H1 (cell line): Measurements from ENCODE around the gene ALLC. TPM values are rescaled to one million over a fixed set of nuclear protein-coding genes. Genes with fewer than 3 reads are reported as not detected.

ENCODE experiments used
- CTCF ChIA-PET: fragments of 300-600 bp; sonication (Branson Sonifier 250); formaldehyde crosslinking; loops from one replicate; lab custom pipeline; 2021; ENCODE audit not compliant: partially characterized antibody; lab: Charles Lee
- POLR2A ChIA-PET: fragments of 300-600 bp; sonication (Branson Sonifier 250); formaldehyde crosslinking; loops from one replicate; lab custom pipeline; 2021; ENCODE audit warnings: inconsistent platforms; ENCODE audit not compliant: partially characterized antibody; lab: Charles Lee
- DNase-seq, 2 experiments: peaks; one replicate each; pipeline versions ENCODE4 v3.0.0 to v3.0.0-alpha.2; 2010 to 2022; ENCODE audit warnings: low spot score in 2 of 2, low read depth in 1 of 2, mixed read lengths in 1 of 2
- FAIRE-seq: peaks from 2 replicates; lab custom pipeline; 2011; peaks lifted over from hg19 to GRCh38; lab: Jason Lieb, UNC
- H2AFZ ChIP-seq: 2 replicates; pipeline ENCODE4 v1.8.1; 2012; ENCODE audit warnings: low read length, inconsistent platforms
- H2AK5ac ChIP-seq: 2 replicates; pipeline ENCODE4 v1.6.1; 2013; ENCODE audit warnings: low read depth, low read length
- H2BK120ac ChIP-seq: replicated peaks from 2 replicates; pipeline ENCODE3; 2013; ENCODE audit warnings: low read depth, low read length, inconsistent platforms
- H2BK12ac ChIP-seq: 2 replicates; pipeline ENCODE4 v1.6.1; 2013; ENCODE audit warnings: low read depth, low read length
- H2BK15ac ChIP-seq: 2 replicates; pipeline ENCODE4 v1.6.1; 2013; ENCODE audit warnings: low read length
- H2BK20ac ChIP-seq: 2 replicates; pipeline ENCODE4 v1.6.1; 2013; ENCODE audit warnings: low read length
- H2BK5ac ChIP-seq: 2 replicates; pipeline ENCODE4 v1.6.1; 2013; ENCODE audit warnings: low read depth, low read length
- H3K14ac ChIP-seq: 2 replicates; pipeline ENCODE4 v1.6.1; 2013; ENCODE audit warnings: inconsistent platforms; ENCODE audit not compliant: insufficient read length
- H3K18ac ChIP-seq: 2 replicates; pipeline ENCODE4 v1.6.1; 2013; ENCODE audit warnings: low read length; ENCODE audit errors: extremely low read depth
- H3K23ac ChIP-seq: 2 replicates; pipeline ENCODE4 v1.6.1; 2013; ENCODE audit warnings: inconsistent platforms; ENCODE audit not compliant: insufficient read length
- H3K23me2 ChIP-seq: 2 replicates; pipeline ENCODE4 v1.6.1; 2013; ENCODE audit warnings: low read depth, low read length
- H3K27ac ChIP-seq: 2 replicates; pipeline ENCODE4 v1.6.1; 2011; ENCODE audit warnings: low read depth, low read length, inconsistent platforms
- H3K27me3 ChIP-seq, 4 experiments: replicated peaks in 1 of 4; 1 replicate in 1 of 4; 2 replicates in 3 of 4; pipeline versions ENCODE4 v1.6.1 to v1.8.1; 2011 to 2013; ENCODE audit warnings: low read length in 3 of 4, mild to moderate bottlenecking in 3 of 4, inconsistent platforms in 2 of 4, mixed read lengths in 2 of 4, moderate library complexity in 1 of 4; ENCODE audit not compliant: control insufficient read depth in 3 of 4, insufficient read depth in 3 of 4; ENCODE audit errors: extremely low read depth in 1 of 4
- H3K36me3 ChIP-seq, 4 experiments: 2 replicates each; pipeline versions ENCODE4 v1.6.1 to v1.8.1; 2011 to 2013; ENCODE audit warnings: mild to moderate bottlenecking in 4 of 4, low read length in 3 of 4, moderate library complexity in 2 of 4, control low read depth in 1 of 4, inconsistent platforms in 1 of 4; ENCODE audit not compliant: insufficient read depth in 4 of 4, control insufficient read depth in 2 of 4
- H3K4ac ChIP-seq: replicated peaks from 2 replicates; pipeline ENCODE3; 2013; ENCODE audit warnings: low read length, low read depth, mixed read lengths, inconsistent platforms; ENCODE audit not compliant: insufficient read length
- H3K4me1 ChIP-seq, 4 experiments: replicated peaks in 1 of 4; 1 replicate in 1 of 4; 2 replicates in 3 of 4; pipeline versions ENCODE4 v1.6.1 to v1.8.1; 2011 to 2013; ENCODE audit warnings: low read length in 3 of 4, inconsistent platforms in 2 of 4, mixed read lengths in 1 of 4; ENCODE audit not compliant: insufficient read depth in 4 of 4, control insufficient read depth in 3 of 4
- H3K4me2 ChIP-seq, 2 experiments: 2 replicates each; pipeline versions ENCODE4 v1.6.1 to v1.8.1; 2011 to 2013; ENCODE audit warnings: low read depth in 2 of 2, low read length in 2 of 2, control low read depth in 1 of 2, inconsistent platforms in 1 of 2, mild to moderate bottlenecking in 1 of 2; ENCODE audit not compliant: insufficient read depth in 1 of 2
- H3K4me3 ChIP-seq, 4 experiments: fragments of 200-600, 300-600 bp in 1 of 4; sonication (generic), shearing (Covaris generic), sonication (Bioruptor Twin) in 1 of 4; 2 replicates each; pipeline versions ENCODE4 v1.5.1 to v1.8.1; 2011 to 2016; ENCODE audit warnings: low read length in 4 of 4, low read depth in 3 of 4, control low read depth in 2 of 4, inconsistent platforms in 2 of 4, mild to moderate bottlenecking in 2 of 4, mixed read lengths in 1 of 4, moderate library complexity in 1 of 4; ENCODE audit not compliant: insufficient read depth in 2 of 4; ENCODE audit errors: extremely low read depth in 1 of 4
- H3K56ac ChIP-seq: replicated peaks from 2 replicates; pipeline ENCODE3; 2013; ENCODE audit warnings: low read depth, mild to moderate bottlenecking, mixed read lengths, low read length, inconsistent platforms; ENCODE audit not compliant: insufficient read length
- H3K79me1 ChIP-seq: 2 replicates; pipeline ENCODE4 v1.6.1; 2013; ENCODE audit warnings: low read depth, low read length, control low read depth
- H3K79me2 ChIP-seq, 2 experiments: 2 replicates each; pipeline versions ENCODE4 v1.6.1 to v1.8.1; 2012 to 2013; ENCODE audit warnings: low read length in 2 of 2, mild to moderate bottlenecking in 2 of 2, inconsistent platforms in 1 of 2; ENCODE audit not compliant: insufficient read depth in 2 of 2, control insufficient read depth in 1 of 2
- H3K9ac ChIP-seq, 4 experiments: replicated peaks in 1 of 4; 1 replicate in 1 of 4; 2 replicates in 3 of 4; pipeline versions ENCODE4 v1.6.1 to v1.8.1; 2011 to 2013; ENCODE audit warnings: low read depth in 3 of 4, low read length in 3 of 4, control low read depth in 2 of 4, mild to moderate bottlenecking in 2 of 4, moderate library complexity in 2 of 4, inconsistent platforms in 1 of 4; ENCODE audit errors: extremely low read depth in 1 of 4
- H3K9me3 ChIP-seq, 2 experiments: 2 replicates each; pipeline versions ENCODE4 v1.6.1 to v1.8.1; 2012 to 2013; ENCODE audit warnings: mild to moderate bottlenecking in 2 of 2, moderate library complexity in 2 of 2, control low read depth in 1 of 2, inconsistent platforms in 1 of 2, low read depth in 1 of 2, low read length in 1 of 2, mixed read lengths in 1 of 2; ENCODE audit not compliant: insufficient read depth in 2 of 2
- H4K20me1 ChIP-seq, 2 experiments: replicated peaks in 1 of 2; 2 replicates each; pipeline versions ENCODE3 to v1.8.1; 2011 to 2013; ENCODE audit warnings: inconsistent platforms in 2 of 2, low read length in 2 of 2, mild to moderate bottlenecking in 1 of 2; ENCODE audit not compliant: insufficient read depth in 2 of 2, control insufficient read depth in 1 of 2
- H4K5ac ChIP-seq: 2 replicates; pipeline ENCODE4 v1.6.1; 2013; ENCODE audit warnings: low read length, low read depth, mixed read lengths, inconsistent platforms; ENCODE audit not compliant: insufficient read length
- H4K8ac ChIP-seq: 2 replicates; pipeline ENCODE4 v1.8.0; 2013; ENCODE audit warnings: mild to moderate bottlenecking, moderate library complexity, low read length, inconsistent platforms; ENCODE audit not compliant: insufficient read depth; ENCODE audit errors: extremely low read depth
- H4K91ac ChIP-seq: replicated peaks from 2 replicates; pipeline ENCODE3; 2013; ENCODE audit warnings: low read length, mixed read lengths, inconsistent platforms; ENCODE audit not compliant: insufficient read length
- SIX5 ChIP-seq: IDR thresholded peaks from 2 replicates; pipeline ENCODE4 v1.6.1; 2011; ENCODE audit warnings: mild to moderate bottlenecking, low read depth, low read length
- WGBS, 2 experiments: shearing (Covaris generic) in 1 of 2; methylation state at CpG; one replicate each; pipeline versions ENCODE4 v1.1.6 to v1.1.7; 2013 to 2015; ENCODE audit warnings: low lambda C conversion rate in 2 of 2, mixed read lengths in 2 of 2, inconsistent platforms in 1 of 2, low coverage in 1 of 2, missing lambda C conversion rate in 1 of 2; ENCODE audit not compliant: insufficient replicate concordance in 2 of 2, insufficient coverage in 1 of 2, insufficient read length in 1 of 2; ENCODE audit errors: extremely low coverage in 1 of 2, missing lambda C conversion rate in 1 of 2; 5-methylcytosine and 5-hydroxymethylcytosine counted together
- polyA plus RNA-seq, 7 experiments: library from polyadenylated mRNA; depleted of rRNA in 3 of 7; stranded (reverse) in 5 of 7; unstranded in 2 of 7; fragments of >200 nt in 5 of 7; fragments of 200-250 nt in 2 of 7; gene quantifications; 1 replicate in 5 of 7; 2 replicates in 1 of 7; 4 replicates in 1 of 7; pipeline versions ENCODE4 v1.2.1 to v1.2.3, GENCODE V29; 2011 to 2013; ENCODE audit warnings: missing spikeins in 2 of 7, mixed read lengths in 2 of 7
- total RNA-seq: library from RNA; stranded (reverse); fragmentation: NEBNext Ultra II Directional; extraction: Animal tissue kit (Norgen Biotek cat#: 25700); gene quantifications from 2 replicates; pipeline ENCODE4 v1.2.1, GENCODE V29; 2021

Gene ALLC
- total and polyA plus RNA-seq, 2 of the 8 experiments (the other 6 are each of a cell fraction or from before 2014, with no cell fraction given): not detected

GRCh38 chr2:3696545-3696944 lies 38.5 kb downstream of the ALLC start:
- no peak overlapping the region for H2AK5ac ChIP-seq
- H4K5ac ChIP-seq: no peak overlapping the region
- H3K18ac ChIP-seq: no peak overlapping the region
- H3K56ac ChIP-seq: no peak overlapping the region
- no peaks in the 10 kb centered on the region; a peak in 1 of 7 replicates for H3K27me3 ChIP-seq
- no peak overlapping the region for H3K4me2 ChIP-seq
- H3K23me2 ChIP-seq: no peaks in the 10 kb centered on the region
- H3K27ac ChIP-seq: no peak overlapping the region
- no peak overlapping the region for H2AFZ ChIP-seq
- H2BK15ac ChIP-seq: no peak overlapping the region
- no peak overlapping the region for H3K23ac ChIP-seq
- H3K14ac ChIP-seq: no peak overlapping the region
- DNase-seq: no peak
- H2BK120ac ChIP-seq: no peak overlapping the region
- FAIRE-seq: no peak
- no peak for TF ChIP-seq SIX5
- H3K9ac ChIP-seq: no peak overlapping the region
- H2BK5ac ChIP-seq: no peak overlapping the region
- H3K36me3 ChIP-seq: no peaks in the 10 kb centered on the region
- H3K4me1 ChIP-seq: no peaks in the 10 kb centered on the region
- H2BK12ac ChIP-seq: no peak overlapping the region
- no peaks in the 10 kb centered on the region for H3K79me1 ChIP-seq
- WGBS, 2 experiments: 93% methylated on average over 3 of the region's 3 CpGs; no CpG with 5 or more reads in 1 of the 2 experiments
- H2BK20ac ChIP-seq: no peak overlapping the region
- H3K4ac ChIP-seq: no peak overlapping the region
- no peak overlapping the region for H4K8ac ChIP-seq
- no peak overlapping the region for H4K91ac ChIP-seq
- POLR2A ChIA-PET: no interaction called here
- no peak overlapping the region for H3K4me3 ChIP-seq
- H4K20me1 ChIP-seq: no peaks in the 10 kb centered on the region
- CTCF ChIA-PET: no interaction called here
- H3K79me2 ChIP-seq: no peaks in the 10 kb centered on the region
- H3K9me3 ChIP-seq: no peaks in the 10 kb centered on the region
